Lower lobe of right lung (tissue), 2 donors: ENCODE results near the gene GAB3. TPM values are rescaled to one million over a fixed set of nuclear protein-coding genes. Genes with fewer than 3 reads are reported as not detected.
A peak's percentile ranks its signal among the peaks of the same experiment; 100 is the strongest.

ENCODE experiments used
- ATAC-seq, 2 donors: fragments of 200-7000 bp; cut with Tn5 transposase; one replicate each; pipeline ENCODE4 v1.9.1; 2020 to 2022; ENCODE audit warnings: mild to moderate bottlenecking in 2 of 2, moderate library complexity in 2 of 2
- DNase-seq: peaks from one replicate; pipeline ENCODE4 v3.0.0-alpha.2; 2020
- H3K27ac ChIP-seq: fragments of 200-600 bp; one replicate; pipeline ENCODE4 v1.8.0; 2022
- H3K27me3 ChIP-seq: fragments of 200-600 bp; one replicate; pipeline ENCODE4 v1.8.0; 2022; ENCODE audit warnings: low read depth
- H3K36me3 ChIP-seq: fragments of 200-600 bp; one replicate; pipeline ENCODE4 v1.8.0; 2022; ENCODE audit warnings: mild to moderate bottlenecking
- H3K4me1 ChIP-seq: fragments of 200-600 bp; one replicate; pipeline ENCODE4 v1.8.0; 2022
- H3K4me3 ChIP-seq: fragments of 200-600 bp; one replicate; pipeline ENCODE4 v1.8.0; 2022; ENCODE audit warnings: mild to moderate bottlenecking
- H3K9me3 ChIP-seq: fragments of 200-600 bp; one replicate; pipeline ENCODE4 v1.8.0; 2022
- CTCF ChIP-seq: fragments of 200-600 bp; IDR thresholded peaks from one replicate; pipeline ENCODE4 v1.8.0; 2022; ENCODE audit warnings: antibody characterized with exemption, mild to moderate bottlenecking
- intact Hi-C: fragments of 100-400 bp; cut with DNase I; formaldehyde crosslinking; loops from one replicate; pipeline ENCODE4 v1.11.0; 2022
- total RNA-seq: library from RNA; stranded (reverse); fragmentation: NEBNext Ultra II Directional; extraction: Animal tissue kit (Norgen Biotek cat#: 25700); gene quantifications from one replicate; pipeline ENCODE4 v1.2.1, GENCODE V29; 2021
- donor health status: DM: no; HTN: yes; CAD: no; lungs with severe emphysema.

Gene GAB3
- total RNA-seq, 1 donor from 2014 or later: 17.4 TPM

- Histone ChIP-seq H3K4me3 (no peak overlapping the region), H3K27ac (peak overlapping the region; percentile 83), H3K4me1 (peaks cover 77% of the 10 kb centered on the region), H3K27me3 (no peaks in the 10 kb centered on the region), H3K9me3 (no peaks in the 10 kb centered on the region), H3K36me3 (no peaks in the 10 kb centered on the region)
- peak; percentile 58 for DNase-seq
- intact Hi-C loops: no loop called here
- peak; percentile 81 for ATAC-seq
- no peak for TF ChIP-seq CTCF
Observed at GRCh38 chrX:154735695-154736393, 15.0 kb downstream of the GAB3 start.

- Histone ChIP-seq H3K36me3 (no peaks in the 10 kb centered on the region), H3K4me1 (peaks cover 94% of the 10 kb centered on the region), H3K9me3 (no peaks in the 10 kb centered on the region), H3K27me3 (no peaks in the 10 kb centered on the region), H3K4me3 (no peak overlapping the region), H3K27ac (peak overlapping the region; percentile 83)
- no peak for TF ChIP-seq CTCF
- intact Hi-C loops: no loop called here
- ATAC-seq (peak; percentile 61 to 79), DNase-seq (peak; percentile 59)
Observed at GRCh38 chrX:154734061-154734781, 16.7 kb downstream of the GAB3 start.

GRCh38 chrX:154733066-154733425 is 17.8 kb downstream of the GAB3 start:
- DNase-seq (no peak), ATAC-seq (no peak)
- Histone ChIP-seq H3K27ac (peak overlapping the region; percentile 83), H3K4me3 (no peak overlapping the region), H3K27me3 (no peaks in the 10 kb centered on the region), H3K36me3 (no peaks in the 10 kb centered on the region), H3K4me1 (peaks cover 98% of the 10 kb centered on the region), H3K9me3 (no peaks in the 10 kb centered on the region)
- intact Hi-C loops: no loop called here
- no peak for TF ChIP-seq CTCF

GRCh38 chrX:154732421-154733065 is 18.3 kb downstream of the GAB3 start:
- Histone ChIP-seq H3K4me1 (peaks cover 99% of the 10 kb centered on the region), H3K27ac (peak overlapping the region; percentile 83), H3K9me3 (no peaks in the 10 kb centered on the region), H3K36me3 (no peaks in the 10 kb centered on the region), H3K27me3 (no peaks in the 10 kb centered on the region), H3K4me3 (no peak overlapping the region)
- DNase-seq: no peak
- intact Hi-C loops: no loop called here
- no peak for TF ChIP-seq CTCF
- ATAC-seq: no peak

- DNase-seq (no peak), ATAC-seq (peak in 1 of 2 donors; percentile 67)
- H3K9me3 ChIP-seq: no peaks in the 10 kb centered on the region
- peak overlapping the region; percentile 83 for H3K27ac ChIP-seq
- peaks cover 100% of the 10 kb centered on the region for H3K4me1 ChIP-seq
- H3K27me3 ChIP-seq: no peaks in the 10 kb centered on the region
- no peak overlapping the region for H3K4me3 ChIP-seq
- intact Hi-C loops: no loop called here
- no peaks in the 10 kb centered on the region for H3K36me3 ChIP-seq
- no peak for TF ChIP-seq CTCF
Observed at GRCh38 chrX:154731881-154732280, 19.0 kb downstream of the GAB3 start.
